Osteocyte (in vitro differentiated cells): ENCODE data around the gene ASPA. TPM values are rescaled to one million over a fixed set of nuclear protein-coding genes. Genes with fewer than 3 reads are reported as not detected.

Source experiments
- DNase-seq: peaks from one replicate; pipeline ENCODE4 v3.0.0; 2021; ENCODE audit warnings: mixed read lengths; ENCODE audit not compliant: unreplicated experiment; ENCODE audit errors: extremely low spot score
- H3K27ac Mint-ChIP-seq: one replicate; pipeline ENCODE4 v1.8.0; 2021; ENCODE audit warnings: mild to moderate bottlenecking, mixed read lengths; ENCODE audit not compliant: unreplicated experiment
- H3K27me3 Mint-ChIP-seq: one replicate; pipeline ENCODE4 v1.8.0; 2021; ENCODE audit warnings: mixed read lengths; ENCODE audit not compliant: unreplicated experiment
- H3K36me3 Mint-ChIP-seq: one replicate; pipeline ENCODE4 v1.8.0; 2021; ENCODE audit warnings: mixed read lengths; ENCODE audit not compliant: unreplicated experiment
- H3K4me1 Mint-ChIP-seq: one replicate; pipeline ENCODE4 v1.8.0; 2021; ENCODE audit warnings: mixed read lengths; ENCODE audit not compliant: unreplicated experiment
- H3K4me3 Mint-ChIP-seq: one replicate; pipeline ENCODE4 v1.8.0; 2021; ENCODE audit warnings: mild to moderate bottlenecking, moderate library complexity, mixed read lengths; ENCODE audit not compliant: unreplicated experiment
- H3K9me3 Mint-ChIP-seq: one replicate; pipeline ENCODE4 v1.8.0; 2021; ENCODE audit warnings: mixed read lengths; ENCODE audit not compliant: unreplicated experiment
- CTCF ChIP-seq: fragments of 200-600 bp; sonication (generic); IDR thresholded peaks from 2 replicates; pipeline ENCODE4 v1.5.0; 2021; ENCODE audit warnings: antibody characterized with exemption, mild to moderate bottlenecking, moderate library complexity
- total RNA-seq: library from RNA; stranded (reverse); gene quantifications from 2 replicates; pipeline ENCODE4 v1.2.1, GENCODE V29; 2021

ASPA gene
- total RNA-seq, 1 donor from 2014 or later = not detected

GRCh38 chr17:3532106-3532858 lies 56.5 kb downstream of the ASPA start:
- peaks cover 5% of the 10 kb centered on the region for H3K4me1 Mint-ChIP-seq
- TF ChIP-seq CTCF = no peak
- H3K36me3 Mint-ChIP-seq = no peaks in the 10 kb centered on the region
- no peak for DNase-seq
- H3K4me3 Mint-ChIP-seq = no peak overlapping the region
- no peaks in the 10 kb centered on the region for H3K9me3 Mint-ChIP-seq
- peaks cover 13% of the 10 kb centered on the region for H3K27me3 Mint-ChIP-seq
- H3K27ac Mint-ChIP-seq = no peak overlapping the region

- Mint-ChIP-seq H3K4me1 (peaks cover 5% of the 10 kb centered on the region), H3K27me3 (peaks cover 13% of the 10 kb centered on the region), H3K36me3 (no peaks in the 10 kb centered on the region), H3K27ac (no peak overlapping the region), H3K4me3 (no peak overlapping the region), H3K9me3 (no peaks in the 10 kb centered on the region)
- TF ChIP-seq CTCF = no peak
- no peak for DNase-seq
Measured at GRCh38 chr17:3532859-3533142, 57.0 kb downstream of the ASPA start.

- Mint-ChIP-seq H3K4me1 (peaks cover 3% of the 10 kb centered on the region), H3K27ac (no peak overlapping the region), H3K4me3 (no peak overlapping the region), H3K9me3 (no peaks in the 10 kb centered on the region), H3K36me3 (no peaks in the 10 kb centered on the region), H3K27me3 (peaks cover 13% of the 10 kb centered on the region)
- TF ChIP-seq CTCF = no peak
- no peak for DNase-seq
Measured at GRCh38 chr17:3533752-3534151, 58.0 kb downstream of the ASPA start.

GRCh38 chr17:3534881-3535252 lies 59.1 kb downstream of the ASPA start:
- H3K27me3 Mint-ChIP-seq = peaks cover 13% of the 10 kb centered on the region
- H3K27ac Mint-ChIP-seq = no peak overlapping the region
- H3K36me3 Mint-ChIP-seq = no peaks in the 10 kb centered on the region
- TF ChIP-seq CTCF = no peak
- H3K9me3 Mint-ChIP-seq = no peaks in the 10 kb centered on the region
- H3K4me1 Mint-ChIP-seq = no peaks in the 10 kb centered on the region
- DNase-seq = no peak
- peak overlapping the region; percentile 6 for H3K4me3 Mint-ChIP-seq

- Mint-ChIP-seq H3K9me3 (no peaks in the 10 kb centered on the region), H3K36me3 (no peaks in the 10 kb centered on the region), H3K4me3 (peak overlapping the region; percentile 32), H3K4me1 (no peaks in the 10 kb centered on the region), H3K27ac (no peak overlapping the region), H3K27me3 (peaks cover 16% of the 10 kb centered on the region)
- peak; percentile 58 for TF ChIP-seq CTCF
- no peak for DNase-seq
Measured at GRCh38 chr17:3535253-3535995, 59.6 kb downstream of the ASPA start.
